HCT116 (cell line): Measurements from ENCODE around the gene GAL3ST2. TPM values are rescaled to one million over a fixed set of nuclear protein-coding genes. Genes with fewer than 3 reads are reported as not detected.

Source experiments
- ATAC-seq: fragments of 200-7000 bp; cut with Tn5 transposase; 2 replicates; pipeline ENCODE4 v1.9.1; 2020; ENCODE audit warnings: mild to moderate bottlenecking, moderate library complexity
- BruUV-seq: library from RNA; stranded (reverse); fragments of 400-500 nt; replicated peaks from 2 replicates; lab custom pipeline; 2021; lab: Mats Ljungman, UMichigan
- CTCF ChIA-PET: fragments of 300-600 bp; sonication (Branson Sonifier 250); formaldehyde crosslinking; loops from one replicate; lab custom pipeline; 2021; ENCODE audit warnings: antibody characterized with exemption; lab: Charles Lee
- POLR2A ChIA-PET: fragments of 300-600, 350-600 bp; sonication (Branson Sonifier 250); formaldehyde crosslinking; loops from one replicate; lab custom pipeline; 2021; ENCODE audit warnings: antibody characterized with exemption; lab: Charles Lee
- RAD21 ChIA-PET, 2 experiments: fragments of 300-600 bp; sonication (Branson Sonifier 250); formaldehyde crosslinking; loops; one replicate each; lab custom pipeline; 2023; ENCODE audit warnings: low total read pairs in 2 of 2; ENCODE audit not compliant: uncharacterized antibody in 2 of 2, unreplicated experiment in 2 of 2, low non-redundant PET in 1 of 2; lab: Charles Lee
- DNase-seq: peaks from one replicate; pipeline ENCODE4 v3.0.0-alpha.2; 2010; ENCODE audit warnings: low read depth, low spot score
- H2AFZ ChIP-seq: fragments of 200-600 bp; shearing (Covaris generic), sonication (generic); 2 replicates; pipeline ENCODE4 v1.6.1; 2017; ENCODE audit warnings: low read depth, mixed run types, mixed read lengths, antibody characterized with exemption, low read length; ENCODE audit not compliant: poor library complexity, severe bottlenecking
- H3K27ac ChIP-seq: 2 replicates; pipeline ENCODE4 v1.5.1; 2012; ENCODE audit warnings: low read depth, low read length
- H3K27me3 ChIP-seq: fragments of 200-600 bp; sonication (generic); 2 replicates; pipeline ENCODE4 v1.6.1; 2016; ENCODE audit warnings: mixed run types, low read length, mixed read lengths; ENCODE audit not compliant: insufficient read depth
- H3K36me3 ChIP-seq, 2 experiments: fragments of 200-500 bp in 1 of 2; fragments of 200-600 bp in 1 of 2; sonication (Bioruptor generic) in 1 of 2; sonication (generic) in 1 of 2; 2 replicates each; pipeline versions ENCODE4 v1.5.1 to v1.6.1; 2014 to 2016; ENCODE audit warnings: low read length in 2 of 2, inconsistent platforms in 1 of 2, mixed read lengths in 1 of 2, mixed run types in 1 of 2; ENCODE audit not compliant: insufficient read depth in 2 of 2, control insufficient read depth in 1 of 2
- H3K4me1 ChIP-seq, 2 experiments: fragments of 200-600 bp in 1 of 2; sonication (generic) in 1 of 2; 2 replicates each; pipeline versions ENCODE4 v1.5.1 to v1.6.1; 2012 to 2017; ENCODE audit warnings: low read length in 2 of 2, inconsistent platforms in 1 of 2, mild to moderate bottlenecking in 1 of 2, mixed read lengths in 1 of 2, mixed run types in 1 of 2, moderate library complexity in 1 of 2; ENCODE audit not compliant: insufficient read depth in 2 of 2, control insufficient read depth in 1 of 2
- H3K4me2 ChIP-seq: fragments of 200-600 bp; sonication (generic); 2 replicates; pipeline ENCODE4 v1.6.1; 2017; ENCODE audit warnings: mixed run types, low read length, mixed read lengths
- H3K4me3 ChIP-seq, 2 experiments: fragments of 200-600 bp in 1 of 2; sonication (generic) in 1 of 2; replicated peaks in 1 of 2; 2 replicates each; pipeline ENCODE4 v1.5.1; 2011 to 2016; ENCODE audit warnings: low read length in 2 of 2, control low read depth in 1 of 2, low read depth in 1 of 2, mild to moderate bottlenecking in 1 of 2, mixed read lengths in 1 of 2, mixed run types in 1 of 2
- H3K79me2 ChIP-seq: fragments of 200-600 bp; sonication (generic); 2 replicates; pipeline ENCODE4 v1.6.1; 2017; ENCODE audit warnings: mild to moderate bottlenecking, mixed run types, low read length, moderate library complexity, mixed read lengths; ENCODE audit not compliant: insufficient read depth
- H3K9ac ChIP-seq: fragments of 200-600 bp; sonication (generic); 2 replicates; pipeline ENCODE4 v1.6.1; 2016; ENCODE audit warnings: low read length, mixed read lengths
- H3K9me2 ChIP-seq: fragments of 200-600 bp; sonication (generic), shearing (Covaris generic); 2 replicates; pipeline ENCODE4 v1.6.1; 2017; ENCODE audit warnings: mixed run types, mild to moderate bottlenecking, moderate library complexity; ENCODE audit not compliant: insufficient read depth
- H3K9me3 ChIP-seq, 2 experiments: fragments of 200-500 bp in 1 of 2; fragments of 200-600 bp in 1 of 2; sonication (Bioruptor generic) in 1 of 2; sonication (generic) in 1 of 2; 2 replicates each; pipeline ENCODE4 v1.6.1; 2014 to 2017; ENCODE audit warnings: low read length in 2 of 2, mixed read lengths in 2 of 2, inconsistent platforms in 1 of 2, low read depth in 1 of 2, mild to moderate bottlenecking in 1 of 2, mixed run types in 1 of 2, moderate library complexity in 1 of 2; ENCODE audit not compliant: control insufficient read depth in 1 of 2, insufficient read depth in 1 of 2
- H4K20me1 ChIP-seq: fragments of 200-600 bp; sonication (generic), shearing (Covaris generic); 2 replicates; pipeline ENCODE4 v1.6.1; 2017; ENCODE audit warnings: mixed run types, mild to moderate bottlenecking, moderate library complexity; ENCODE audit not compliant: insufficient read depth
- ATF3 ChIP-seq: IDR thresholded peaks from 2 replicates; pipeline ENCODE4 v1.6.1; 2012
- CBX3 ChIP-seq: IDR thresholded peaks from 2 replicates; pipeline ENCODE4 v1.6.1; 2012; ENCODE audit warnings: low read depth
- CEBPB ChIP-seq: IDR thresholded peaks from 2 replicates; pipeline ENCODE4 v1.6.1; 2012; ENCODE audit warnings: low read depth
- ELF1 ChIP-seq: IDR thresholded peaks from 2 replicates; pipeline ENCODE4 v1.6.1; 2012; ENCODE audit warnings: low read depth, borderline replicate concordance
- EZH2phosphoT487 ChIP-seq: fragments of 200-600 bp; IDR thresholded peaks from 2 replicates; pipeline ENCODE4 v1.6.1; 2018; ENCODE audit warnings: antibody characterized with exemption, borderline replicate concordance
- SIN3A ChIP-seq: IDR thresholded peaks from 2 replicates; pipeline ENCODE4 v1.6.1; 2012; ENCODE audit warnings: low read depth
- SRF ChIP-seq: IDR thresholded peaks from 2 replicates; pipeline ENCODE4 v1.6.1; 2012; ENCODE audit warnings: low read depth
- TCF7L2 ChIP-seq: IDR thresholded peaks from 2 replicates; pipeline ENCODE4 v1.7.0; 2011; ENCODE audit warnings: borderline replicate concordance, inconsistent platforms; ENCODE audit not compliant: insufficient read depth, insufficient read length; ENCODE audit errors: extremely low read depth
- YY1 ChIP-seq: IDR thresholded peaks from 2 replicates; pipeline ENCODE4 v1.6.1; 2011; ENCODE audit warnings: low read length, low read depth, moderate library complexity, mild to moderate bottlenecking; ENCODE audit not compliant: insufficient replicate concordance; ENCODE audit errors: extremely low read depth
- ZNF274 ChIP-seq: fragments of 200-500 bp; sonication (Bioruptor generic); IDR thresholded peaks from 2 replicates; pipeline ENCODE4 v1.6.1; 2014; ENCODE audit warnings: mild to moderate bottlenecking, low read depth, low read length, inconsistent platforms
- intact Hi-C: fragments of 100-400 bp; cut with micrococcal nuclease; formaldehyde crosslinking; loops from 2 replicates; pipeline ENCODE4 v1.10.0; 2022
- total RNA-seq: library from RNA; stranded (reverse); gene quantifications from one replicate; pipeline ENCODE4 v1.2.1, GENCODE V29; 2021; ENCODE audit not compliant: unreplicated experiment
- TF ChIP-seq, protein P1 (sequence below), 3 experiments: fragments of 200-600 bp in 1 of 3; sonication (generic) in 1 of 3; IDR thresholded peaks in 2 of 3; conservative IDR thresholded peaks in 1 of 3; 2 replicates each; pipeline ENCODE4 v1.5.1; 2012 to 2017; ENCODE audit warnings: low read depth in 2 of 3, low read length in 2 of 3, antibody characterized with exemption in 1 of 3, borderline replicate concordance in 1 of 3, control low read depth in 1 of 3, mild to moderate bottlenecking in 1 of 3, mixed read lengths in 1 of 3, mixed run types in 1 of 3, moderate library complexity in 1 of 3; ENCODE audit not compliant: insufficient read depth in 1 of 3
- TF ChIP-seq, protein P2 (sequence below): IDR thresholded peaks from 2 replicates; pipeline ENCODE4 v1.6.1; 2012

Gene GAL3ST2
- total RNA-seq, 1 experiment from 2014 or later: 0.44 TPM

DNA sequence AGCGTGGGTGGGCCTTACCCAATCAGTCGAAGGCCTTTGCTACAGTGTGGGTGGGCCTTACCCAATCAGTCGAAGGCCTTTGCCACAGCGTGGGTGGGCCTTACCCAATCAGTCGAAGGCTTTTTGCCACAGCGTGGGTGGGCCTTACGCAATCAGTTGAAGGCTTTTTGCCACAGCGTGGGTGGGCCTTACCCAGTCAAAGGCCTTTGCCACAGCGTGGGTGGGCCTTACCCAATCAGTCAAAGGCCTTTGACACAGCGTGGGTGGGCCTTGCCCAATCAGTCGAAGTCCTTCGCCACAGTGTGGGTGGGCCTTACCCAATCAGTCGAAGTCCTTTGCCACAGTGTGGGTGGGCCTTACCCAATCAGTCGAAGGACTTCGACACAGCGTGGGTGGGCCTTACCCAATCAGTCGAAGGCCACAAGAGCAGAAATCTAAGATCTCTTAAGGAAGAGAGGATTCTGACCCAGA is 16.3 kb upstream of the GAL3ST2 start:
- Histone ChIP-seq H3K79me2 (no peaks in the 10 kb centered on the region), H3K27ac (no peak overlapping the region), H3K9me3 (no peaks in the 10 kb centered on the region), H3K36me3 (peaks cover 11 to 17% of the 10 kb centered on the region in 2 experiments; a peak in 3 of 4 replicates), H3K27me3 (no peaks in the 10 kb centered on the region), H3K9me2 (no peaks in the 10 kb centered on the region), H3K4me1 (no peaks in the 10 kb centered on the region), H2AFZ (no peak overlapping the region), H3K9ac (no peak overlapping the region), H3K4me2 (no peak overlapping the region), H3K4me3 (no peak overlapping the region), H4K20me1 (no peaks in the 10 kb centered on the region)
- ATAC-seq: no peak
- intact Hi-C loops: no loop called here
- RAD21 ChIA-PET: interaction anchor here in 1 of 2 experiments (0.7 kb wide), 1 partner anchor 22 kb away, joined by 3 read pairs; no protein-coding TSS in a partner anchor
- DNase-seq: no peak
- TF ChIP-seq, protein P1, sequence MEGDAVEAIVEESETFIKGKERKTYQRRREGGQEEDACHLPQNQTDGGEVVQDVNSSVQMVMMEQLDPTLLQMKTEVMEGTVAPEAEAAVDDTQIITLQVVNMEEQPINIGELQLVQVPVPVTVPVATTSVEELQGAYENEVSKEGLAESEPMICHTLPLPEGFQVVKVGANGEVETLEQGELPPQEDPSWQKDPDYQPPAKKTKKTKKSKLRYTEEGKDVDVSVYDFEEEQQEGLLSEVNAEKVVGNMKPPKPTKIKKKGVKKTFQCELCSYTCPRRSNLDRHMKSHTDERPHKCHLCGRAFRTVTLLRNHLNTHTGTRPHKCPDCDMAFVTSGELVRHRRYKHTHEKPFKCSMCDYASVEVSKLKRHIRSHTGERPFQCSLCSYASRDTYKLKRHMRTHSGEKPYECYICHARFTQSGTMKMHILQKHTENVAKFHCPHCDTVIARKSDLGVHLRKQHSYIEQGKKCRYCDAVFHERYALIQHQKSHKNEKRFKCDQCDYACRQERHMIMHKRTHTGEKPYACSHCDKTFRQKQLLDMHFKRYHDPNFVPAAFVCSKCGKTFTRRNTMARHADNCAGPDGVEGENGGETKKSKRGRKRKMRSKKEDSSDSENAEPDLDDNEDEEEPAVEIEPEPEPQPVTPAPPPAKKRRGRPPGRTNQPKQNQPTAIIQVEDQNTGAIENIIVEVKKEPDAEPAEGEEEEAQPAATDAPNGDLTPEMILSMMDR (IDR thresholded peaks at IDR 0.05 in 2 of 3, conservative IDR thresholded peaks at IDR 0.05 in 1 of 3; ENCODE audit: borderline replicate concordance in 1 of 3, insufficient read depth in 1 of 3, low read depth in 2 of 3, low read length in 2 of 3): no peak
- CTCF ChIA-PET: no interaction called here
- POLR2A ChIA-PET: no interaction called here
- no TSS peak for BruUV-seq

DNA sequence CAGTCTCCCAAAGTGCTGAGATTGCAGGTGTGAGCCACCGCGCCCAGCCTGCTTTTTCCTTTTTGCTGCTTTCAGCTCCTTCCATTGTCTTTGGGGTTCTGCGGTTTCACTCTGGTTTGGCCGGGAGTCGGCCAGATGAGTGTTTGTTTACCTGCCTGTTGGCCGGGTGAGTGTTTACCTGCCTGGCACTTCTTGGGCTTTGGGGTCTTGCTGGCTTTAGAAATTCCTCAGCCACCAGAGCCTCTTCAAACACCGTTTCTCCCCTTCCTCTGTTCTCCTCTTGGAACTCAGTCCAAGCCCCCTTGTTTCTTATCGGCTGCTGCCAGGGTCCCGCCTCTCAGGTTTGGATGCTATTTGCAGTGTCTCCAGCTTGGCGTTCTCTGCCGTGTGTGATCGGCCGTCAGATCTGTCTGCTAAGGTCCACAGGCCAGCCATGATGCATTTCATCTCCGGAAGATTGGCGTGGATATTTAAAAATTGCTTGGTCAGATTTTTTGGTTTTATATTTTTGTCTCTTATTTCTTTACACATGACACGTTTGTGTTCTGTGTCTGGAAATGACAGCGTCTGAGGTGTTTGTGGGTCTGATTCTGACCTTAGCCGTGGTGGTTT is 14.2 kb upstream of the GAL3ST2 start:
- H3K79me2 ChIP-seq: no peaks in the 10 kb centered on the region
- H3K4me2 ChIP-seq: no peak overlapping the region
- peaks cover 11 to 17% of the 10 kb centered on the region in 2 experiments; a peak in 3 of 4 replicates for H3K36me3 ChIP-seq
- CTCF ChIA-PET: no interaction called here
- H3K9me2 ChIP-seq: no peaks in the 10 kb centered on the region
- POLR2A ChIA-PET: no interaction called here
- RAD21 ChIA-PET: interaction anchor here in 1 of 2 experiments (0.7 kb wide), 1 partner anchor 234 kb away, joined by 4 read pairs; no protein-coding TSS in a partner anchor
- BruUV-seq: no TSS peak
- H3K9me3 ChIP-seq: no peaks in the 10 kb centered on the region
- intact Hi-C loops: no loop called here
- no peak overlapping the region for H3K9ac ChIP-seq
- H3K4me1 ChIP-seq: no peaks in the 10 kb centered on the region
- no peak overlapping the region for H2AFZ ChIP-seq
- H3K4me3 ChIP-seq: no peak overlapping the region
- H4K20me1 ChIP-seq: no peaks in the 10 kb centered on the region
- no peak overlapping the region for H3K27ac ChIP-seq
- no peaks in the 10 kb centered on the region for H3K27me3 ChIP-seq
- DNase-seq (no peak), ATAC-seq (no peak)
- TF ChIP-seq YY1 (no peak), CBX3 (no peak), ELF1 (no peak), EZH2phosphoT487 (no peak), SRF (no peak), ZNF274 (no peak), TCF7L2 (no peak), CEBPB (no peak), ATF3 (no peak), SIN3A (no peak)
- TF ChIP-seq, protein P1 (IDR thresholded peaks at IDR 0.05 in 2 of 3, conservative IDR thresholded peaks at IDR 0.05 in 1 of 3; ENCODE audit: borderline replicate concordance in 1 of 3, insufficient read depth in 1 of 3, low read depth in 2 of 3, low read length in 2 of 3): no peak
- TF ChIP-seq, protein P2, sequence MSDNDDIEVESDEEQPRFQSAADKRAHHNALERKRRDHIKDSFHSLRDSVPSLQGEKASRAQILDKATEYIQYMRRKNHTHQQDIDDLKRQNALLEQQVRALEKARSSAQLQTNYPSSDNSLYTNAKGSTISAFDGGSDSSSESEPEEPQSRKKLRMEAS: no peak
